WTC11 (cell line): Measurements from ENCODE around the gene NTN1. TPM values are rescaled to one million over a fixed set of nuclear protein-coding genes. Genes with fewer than 3 reads are reported as not detected.
"Not testable (repeated sequence)": the region's sequence is repeated elsewhere in the genome, so short reads cannot be mapped to it uniquely, and the experiment has no call there.

Experiments used
- ATAC-seq: fragments of 200-7000 bp; cut with Tn5 transposase; 2 replicates; pipeline ENCODE4 v1.10.0; 2021; ENCODE audit warnings: mild to moderate bottlenecking, moderate library complexity
- CTCF ChIA-PET: fragments of 300-600 bp; sonication (Branson Sonifier 250); formaldehyde crosslinking; loops from one replicate; lab custom pipeline; 2021; ENCODE audit warnings: antibody characterized with exemption; lab: Charles Lee
- POLR2A ChIA-PET: fragments of 350-600 bp; sonication (Branson Sonifier 250); formaldehyde crosslinking; loops from one replicate; lab custom pipeline; 2021; ENCODE audit warnings: antibody characterized with exemption; lab: Charles Lee
- DNase-seq: peaks from one replicate; pipeline ENCODE4 v3.0.0; 2021; ENCODE audit warnings: low spot score
- H3K27ac Mint-ChIP-seq: 2 replicates; pipeline ENCODE4 v1.8.0; 2021; ENCODE audit warnings: mixed read lengths
- H3K27me3 Mint-ChIP-seq: 2 replicates; pipeline ENCODE4 v1.8.0; 2021; ENCODE audit warnings: low read depth, mild to moderate bottlenecking, moderate library complexity, mixed read lengths
- H3K36me3 Mint-ChIP-seq: 2 replicates; pipeline ENCODE4 v1.8.0; 2021; ENCODE audit warnings: mixed read lengths
- H3K4me1 Mint-ChIP-seq: 2 replicates; pipeline ENCODE4 v1.8.0; 2022; ENCODE audit warnings: mixed read lengths
- H3K4me3 Mint-ChIP-seq: 2 replicates; pipeline ENCODE4 v1.8.0; 2021; ENCODE audit warnings: mild to moderate bottlenecking, moderate library complexity, mixed read lengths
- H3K9me3 Mint-ChIP-seq: 2 replicates; pipeline ENCODE4 v1.8.0; 2021; ENCODE audit warnings: mixed read lengths
- ETV6 ChIP-seq: sonication (generic); formaldehyde crosslinking; IDR thresholded peaks from 2 replicates; pipeline ENCODE4 v1.8.1; 2022; ENCODE audit warnings: mild to moderate bottlenecking, missing genetic modification reagents
- NFATC4 ChIP-seq: fragments of 250-450 bp; sonication (Bioruptor Pico); IDR thresholded peaks from 2 replicates; pipeline ENCODE4 v1.9.0; 2021; ENCODE audit warnings: mild to moderate bottlenecking
- RORB ChIP-seq: fragments of 250-450 bp; sonication (Bioruptor Pico); IDR thresholded peaks from 2 replicates; pipeline ENCODE4 v1.9.0; 2021; ENCODE audit warnings: mild to moderate bottlenecking
- SMAD3 ChIP-seq: sonication (generic); formaldehyde crosslinking; IDR thresholded peaks from 2 replicates; pipeline ENCODE4 v1.8.0; 2022; ENCODE audit warnings: missing genetic modification reagents, mild to moderate bottlenecking, borderline replicate concordance
- STAT6 ChIP-seq: sonication (generic); formaldehyde crosslinking; conservative IDR thresholded peaks from 2 replicates; pipeline ENCODE4 v1.8.1; 2023; ENCODE audit warnings: mild to moderate bottlenecking, low read depth, missing genetic modification reagents, moderate library complexity
- TCF7 ChIP-seq: sonication (generic); formaldehyde crosslinking; IDR thresholded peaks from 2 replicates; pipeline ENCODE4 v1.8.0; 2022; ENCODE audit warnings: mild to moderate bottlenecking, low read depth, missing genetic modification reagents, moderate library complexity
- TP53 ChIP-seq: sonication (generic); formaldehyde crosslinking; IDR thresholded peaks from 2 replicates; pipeline ENCODE4 v1.8.1; 2023; ENCODE audit warnings: mild to moderate bottlenecking, missing genetic modification reagents
- USF2 ChIP-seq: sonication (generic); formaldehyde crosslinking; IDR thresholded peaks from 2 replicates; pipeline ENCODE4 v1.8.1; 2023; ENCODE audit warnings: mild to moderate bottlenecking, missing genetic modification reagents, moderate library complexity
- ZBTB21 ChIP-seq: sonication (generic); formaldehyde crosslinking; IDR thresholded peaks from 2 replicates; pipeline ENCODE4 v1.8.1; 2023; ENCODE audit warnings: mild to moderate bottlenecking, missing genetic modification reagents, borderline replicate concordance
- ZNF121 ChIP-seq: sonication (generic); formaldehyde crosslinking; IDR thresholded peaks from 2 replicates; pipeline ENCODE4 v1.8.0; 2023; ENCODE audit warnings: missing genetic modification reagents
- ZNF281 ChIP-seq: sonication (generic); formaldehyde crosslinking; IDR thresholded peaks from 2 replicates; pipeline ENCODE4 v1.8.0; 2023; ENCODE audit warnings: mild to moderate bottlenecking, missing genetic modification reagents
- ZNF423 ChIP-seq: fragments of 250-450 bp; sonication (Bioruptor Pico); IDR thresholded peaks from 2 replicates; pipeline ENCODE4 v2.1.2; 2022; ENCODE audit warnings: mild to moderate bottlenecking, moderate library complexity
- ZNF671 ChIP-seq: fragments of 250-450 bp; sonication (Bioruptor Pico); IDR thresholded peaks from 2 replicates; pipeline ENCODE4 v1.8.0; 2021; ENCODE audit warnings: mild to moderate bottlenecking
- total RNA-seq: library from RNA; stranded (reverse); gene quantifications from 3 replicates; pipeline ENCODE4 v1.2.3, GENCODE V29; 2021

NTN1 gene
- total RNA-seq, 1 experiment from 2014 or later, result 5.5 TPM

GRCh38 chr17:8979715-8980114 lies 41.6 kb upstream of the NTN1 start:
- H3K27me3 Mint-ChIP-seq, result no peaks in the 10 kb centered on the region
- H3K4me3 Mint-ChIP-seq, result no peak overlapping the region
- H3K36me3 Mint-ChIP-seq, result no peaks in the 10 kb centered on the region
- H3K9me3 Mint-ChIP-seq, result no peaks in the 10 kb centered on the region; the same call in 1 of the 2 replicates
- no peak for TF ChIP-seq ZNF671 (CRISPR knock-in tag)
- TF ChIP-seq ZBTB21, result no peak
- TF ChIP-seq NFATC4 (CRISPR knock-in tag), result no peak
- TF ChIP-seq RORB, result no peak
- no peak for TF ChIP-seq ZNF281 (CRISPR knock-in tag)
- TF ChIP-seq ZNF121 (CRISPR knock-in tag), result no peak
- no peak for TF ChIP-seq ETV6 (CRISPR knock-in tag)
- TF ChIP-seq STAT6 (CRISPR knock-in tag), result no peak
- POLR2A ChIA-PET, result no interaction called here
- H3K27ac Mint-ChIP-seq, result no peak overlapping the region
- no peaks in the 10 kb centered on the region for H3K4me1 Mint-ChIP-seq
- CTCF ChIA-PET, result no interaction called here
- no peak for ATAC-seq
- no peak for DNase-seq

GRCh38 chr17:8981443-8981842 lies 39.9 kb upstream of the NTN1 start:
- H3K4me1 Mint-ChIP-seq, result no peaks in the 10 kb centered on the region
- ChIA-PET POLR2A (no interaction called here), CTCF (interaction anchor here (1.2 to 1.7 kb wide), 3 partner anchors 16 to 149 kb away, joined by 3 to 4 read pairs (median 3); no protein-coding TSS in a partner anchor)
- H3K27ac Mint-ChIP-seq, result no peak overlapping the region
- no peaks in the 10 kb centered on the region for H3K27me3 Mint-ChIP-seq
- TF ChIP-seq SMAD3 (CRISPR knock-in tag), result no peak
- no peak for TF ChIP-seq ZBTB21
- TF ChIP-seq ZNF423 (CRISPR knock-in tag), result no peak
- no peak for TF ChIP-seq TP53 (CRISPR knock-in tag)
- H3K4me3 Mint-ChIP-seq, result no peak overlapping the region
- DNase-seq, result no peak
- H3K9me3 Mint-ChIP-seq, result peaks cover 15% of the 10 kb centered on the region
- H3K36me3 Mint-ChIP-seq, result no peaks in the 10 kb centered on the region; the same call in 1 of the 2 replicates
- no peak for ATAC-seq

- ATAC-seq, H3K4me3 Mint-ChIP-seq, CTCF ChIA-PET, DNase-seq, POLR2A ChIA-PET, H3K27ac Mint-ChIP-seq, H3K36me3 Mint-ChIP-seq, H3K27me3 Mint-ChIP-seq, H3K4me1 Mint-ChIP-seq: not testable (repeated sequence)
- peaks cover 25% of the 10 kb centered on the region for H3K9me3 Mint-ChIP-seq
Measured at GRCh38 chr17:8984225-8984624, 37.1 kb upstream of the NTN1 start.

GRCh38 chr17:8985054-8985701 lies 36.1 kb upstream of the NTN1 start:
- CTCF ChIA-PET, result interaction anchor here (1.3 kb wide), 1 partner anchor 13 kb away, joined by 3 read pairs; no protein-coding TSS in a partner anchor
- Mint-ChIP-seq H3K36me3 (peaks cover 6% of the 10 kb centered on the region), H3K9me3 (peaks cover 25% of the 10 kb centered on the region), H3K4me1 (no peaks in the 10 kb centered on the region), H3K27me3 (no peaks in the 10 kb centered on the region; the same call in 1 of the 2 replicates), H3K4me3 (no peak overlapping the region), H3K27ac (no peak overlapping the region)
- TF ChIP-seq TCF7 (CRISPR knock-in tag) (no peak), USF2 (CRISPR knock-in tag) (no peak)
- POLR2A ChIA-PET, result no interaction called here
- ATAC-seq (no peak), DNase-seq (no peak)
